Anterior cingulate cortex (tissue), 58 donors: ENCODE results near the gene NT5DC4.
A peak's percentile ranks its signal among the peaks of the same experiment; 100 is the strongest.
"Not testable (repeated sequence)": the region's sequence is repeated elsewhere in the genome, so short reads cannot be mapped to it uniquely, and the experiment has no call there.

ENCODE experiments used
- DNase-seq, 58 donors: peaks; one replicate each; lab custom pipeline; 2025; lab: John Stamatoyannopoulos, UW

NT5DC4 gene

GRCh38 chr2:112698834-112699515 lies 21.8 kb upstream of the NT5DC4 start:
- DNase-seq = no peak

- no peak for DNase-seq
Observed at GRCh38 chr2:112699984-112700667, 20.7 kb upstream of the NT5DC4 start.

- peak in 4 of 58 donors; percentile 5 to 14 (median 10) for DNase-seq
Observed at GRCh38 chr2:112701052-112701451, 19.8 kb upstream of the NT5DC4 start.

- DNase-seq = no peak
Observed at GRCh38 chr2:112703684-112704083, 17.1 kb upstream of the NT5DC4 start.

- no peak for DNase-seq
Observed at GRCh38 chr2:112705575-112705974, 15.2 kb upstream of the NT5DC4 start.

- DNase-seq = no peak
Observed at GRCh38 chr2:112706170-112706664, 14.6 kb upstream of the NT5DC4 start.

GRCh38 chr2:112706947-112707346 lies 13.9 kb upstream of the NT5DC4 start:
- DNase-seq = not testable (repeated sequence)

GRCh38 chr2:112708968-112709367 lies 11.9 kb upstream of the NT5DC4 start:
- peak in 30 of 58 donors; percentile 15 to 76 (median 37) for DNase-seq

- DNase-seq = no peak
Observed at GRCh38 chr2:112709703-112710102, 11.1 kb upstream of the NT5DC4 start.

GRCh38 chr2:112710956-112711750 lies 9.7 kb upstream of the NT5DC4 start:
- DNase-seq = no peak

- no peak for DNase-seq
Observed at GRCh38 chr2:112712465-112712864, 8.4 kb upstream of the NT5DC4 start.

GRCh38 chr2:112712903-112713584 lies 7.8 kb upstream of the NT5DC4 start:
- DNase-seq = peak in 4 of 58 donors; percentile 9 to 39 (median 20)

- DNase-seq = no peak
Observed at GRCh38 chr2:112713585-112713925, 7.3 kb upstream of the NT5DC4 start.

- no peak for DNase-seq
Observed at GRCh38 chr2:112713926-112714325, 6.9 kb upstream of the NT5DC4 start.

GRCh38 chr2:112714331-112714730 lies 6.5 kb upstream of the NT5DC4 start:
- DNase-seq = no peak

- DNase-seq = no peak
Observed at GRCh38 chr2:112714836-112715631, 5.8 kb upstream of the NT5DC4 start.

GRCh38 chr2:112716094-112716493 lies 4.7 kb upstream of the NT5DC4 start:
- not testable (repeated sequence) for DNase-seq

GRCh38 chr2:112716826-112717352 lies 3.9 kb upstream of the NT5DC4 start:
- DNase-seq = not testable (repeated sequence)

- DNase-seq = no peak
Observed at GRCh38 chr2:112718863-112719370, 1.9 kb upstream of the NT5DC4 start.
